Neuron (in vitro differentiated cells): ENCODE measurements around the gene LRRC4C.

Experiments
- H2AFZ ChIP-seq: one replicate; pipeline ENCODE4 v1.6.1; 2013; ENCODE audit warnings: low read depth, mild to moderate bottlenecking, inconsistent platforms, low read length, moderate library complexity
- H3K27me3 ChIP-seq: one replicate; pipeline ENCODE4 v1.6.1; 2013; ENCODE audit warnings: low read length; ENCODE audit not compliant: insufficient read depth
- H3K36me3 ChIP-seq: one replicate; pipeline ENCODE4 v1.6.1; 2013; ENCODE audit warnings: low read length; ENCODE audit not compliant: insufficient read depth
- H3K4me1 ChIP-seq: one replicate; pipeline ENCODE4 v1.6.1; 2013; ENCODE audit warnings: low read length; ENCODE audit not compliant: insufficient read depth
- H3K4me3 ChIP-seq: 2 replicates; pipeline ENCODE4 v1.5.1; 2013; ENCODE audit warnings: mild to moderate bottlenecking, low read length, moderate library complexity
- H3K9me3 ChIP-seq: one replicate; pipeline ENCODE4 v1.6.1; 2013; ENCODE audit warnings: low read length

LRRC4C gene

DNA sequence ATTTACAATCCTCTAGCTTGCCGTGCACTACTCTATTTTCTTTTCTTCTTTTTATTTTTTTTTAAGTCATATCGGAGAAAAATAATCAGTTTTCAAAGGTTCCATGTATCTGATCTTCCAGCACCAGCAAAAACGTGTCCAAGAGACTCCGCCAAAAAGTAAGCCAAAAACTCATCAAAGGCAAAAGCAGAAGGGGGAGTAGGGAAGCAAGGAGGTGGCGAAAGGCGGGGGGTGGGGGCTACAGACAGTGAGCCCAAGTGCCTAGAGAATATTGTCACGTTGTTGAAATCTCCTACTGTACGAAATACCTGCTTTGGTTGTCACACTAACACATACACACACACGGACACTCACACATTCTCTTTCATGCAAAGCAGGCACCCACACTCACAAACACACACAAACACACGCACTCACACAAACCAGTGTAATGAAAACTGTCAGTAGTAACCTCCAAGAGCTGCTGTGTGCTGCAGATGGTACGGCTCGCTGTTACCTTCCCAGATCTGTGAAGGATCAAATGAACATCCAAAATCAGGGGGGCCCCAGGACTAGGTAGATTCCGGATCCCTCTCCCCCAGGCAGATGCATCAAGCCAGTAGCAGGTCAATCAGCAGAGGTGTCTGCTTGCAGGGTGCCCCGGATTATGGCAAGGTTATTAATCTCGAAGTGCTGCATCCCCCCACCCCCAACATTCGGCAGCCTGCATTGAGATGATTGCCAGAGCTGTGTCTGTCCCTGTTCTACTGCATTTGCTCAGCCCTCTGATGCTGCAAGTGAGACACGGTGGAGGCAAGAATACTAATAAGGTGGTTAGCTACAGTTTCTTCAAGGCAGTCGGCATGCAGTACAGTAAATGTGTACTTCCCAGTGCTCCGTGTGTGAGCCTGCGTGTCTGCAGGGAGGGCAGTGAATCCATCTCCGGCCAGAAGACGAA lies at the start of gene LRRC4C:
TSS of gene LRRC4C (minus strand) at position 188 of the 937 bp plus-strand sequence.
- Histone ChIP-seq H3K4me1 (peaks cover 13% of the 10 kb centered on the region), H3K4me3 (no peak within 1 kb of the TSS), H3K9me3 (no peaks in the 10 kb centered on the region), H3K36me3 (no peaks in the 10 kb centered on the region), H3K27me3 (no peaks in the 10 kb centered on the region), H2AFZ (peak within 1 kb of the TSS; percentile 19)

GRCh38 chr11:41508121-41508520 lies 48.7 kb upstream of the LRRC4C start:
- no peak overlapping the region for H2AFZ ChIP-seq
- no peak overlapping the region for H3K4me3 ChIP-seq
- no peaks in the 10 kb centered on the region for H3K9me3 ChIP-seq
- H3K27me3 ChIP-seq, result no peaks in the 10 kb centered on the region
- H3K4me1 ChIP-seq, result peaks cover 3% of the 10 kb centered on the region
- H3K36me3 ChIP-seq, result no peaks in the 10 kb centered on the region

GRCh38 chr11:41499429-41499828 lies 40.0 kb upstream of the LRRC4C start:
- peaks cover 11% of the 10 kb centered on the region for H3K4me1 ChIP-seq
- H3K9me3 ChIP-seq, result no peaks in the 10 kb centered on the region
- H3K36me3 ChIP-seq, result no peaks in the 10 kb centered on the region
- H2AFZ ChIP-seq, result no peak overlapping the region
- no peak overlapping the region for H3K4me3 ChIP-seq
- H3K27me3 ChIP-seq, result no peaks in the 10 kb centered on the region

GRCh38 chr11:41498726-41499125 lies 39.3 kb upstream of the LRRC4C start:
- H3K36me3 ChIP-seq, result no peaks in the 10 kb centered on the region
- no peaks in the 10 kb centered on the region for H3K27me3 ChIP-seq
- H2AFZ ChIP-seq, result no peak overlapping the region
- peaks cover 11% of the 10 kb centered on the region for H3K4me1 ChIP-seq
- H3K9me3 ChIP-seq, result no peaks in the 10 kb centered on the region
- no peak overlapping the region for H3K4me3 ChIP-seq

DNA sequence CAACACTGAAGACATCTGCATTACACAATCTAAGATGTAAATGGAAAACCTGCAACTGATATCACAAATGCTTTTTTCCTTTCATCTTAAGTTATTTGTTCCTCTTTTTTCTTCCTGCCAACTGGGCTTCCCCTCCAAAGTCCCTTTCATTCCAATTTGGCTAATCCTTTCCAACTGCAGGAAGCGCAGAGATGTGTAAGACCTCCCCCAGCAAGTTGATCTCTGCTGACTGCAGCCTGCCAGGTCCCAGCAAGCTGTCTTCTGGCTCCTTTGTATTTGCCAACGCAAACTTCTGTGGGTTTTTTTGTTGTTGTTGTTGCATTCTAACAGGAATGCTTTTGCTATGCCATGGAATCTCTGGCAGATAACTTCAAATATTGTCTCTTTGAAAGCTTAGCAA lies 38.5 kb upstream of the LRRC4C start:
- Histone ChIP-seq H3K27me3 (no peaks in the 10 kb centered on the region), H2AFZ (peak overlapping the region; percentile 46), H3K4me3 (no peak overlapping the region), H3K4me1 (peaks cover 11% of the 10 kb centered on the region), H3K9me3 (no peaks in the 10 kb centered on the region), H3K36me3 (no peaks in the 10 kb centered on the region)

GRCh38 chr11:41494716-41495115 lies 35.3 kb upstream of the LRRC4C start:
- Histone ChIP-seq H3K4me3 (no peak overlapping the region), H2AFZ (no peak overlapping the region), H3K9me3 (no peaks in the 10 kb centered on the region), H3K36me3 (no peaks in the 10 kb centered on the region), H3K4me1 (peaks cover 11% of the 10 kb centered on the region), H3K27me3 (no peaks in the 10 kb centered on the region)

- H3K9me3 ChIP-seq, result no peaks in the 10 kb centered on the region
- H2AFZ ChIP-seq, result peak overlapping the region; percentile 81
- H3K36me3 ChIP-seq, result no peaks in the 10 kb centered on the region
- no peaks in the 10 kb centered on the region for H3K4me1 ChIP-seq
- H3K27me3 ChIP-seq, result no peaks in the 10 kb centered on the region
- H3K4me3 ChIP-seq, result no peak overlapping the region
These were observed 27.0 kb upstream of the LRRC4C start for GRCh38 chr11:41486424-41486823.

DNA sequence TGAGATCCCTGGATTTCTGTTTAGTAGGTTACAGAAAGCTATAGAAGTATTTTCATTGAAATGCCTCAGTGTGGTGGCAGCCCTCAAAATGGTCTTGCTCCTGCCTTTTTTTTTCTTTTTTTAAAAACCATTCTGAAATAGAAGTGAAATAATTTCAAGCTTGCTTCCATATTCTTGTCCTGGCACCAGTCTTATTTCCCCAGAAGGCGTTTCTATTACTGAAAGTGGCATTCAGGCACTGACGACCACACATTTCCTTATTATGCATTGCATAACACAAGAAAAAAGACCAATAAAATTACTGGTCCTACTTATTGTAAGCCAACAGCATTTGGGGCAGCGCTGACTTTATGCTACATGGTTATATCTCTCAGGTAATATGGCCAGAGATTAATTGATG lies 24.5 kb upstream of the LRRC4C start:
- Histone ChIP-seq H3K4me3 (no peak overlapping the region), H3K27me3 (no peaks in the 10 kb centered on the region), H3K4me1 (no peaks in the 10 kb centered on the region), H3K36me3 (no peaks in the 10 kb centered on the region), H3K9me3 (no peaks in the 10 kb centered on the region), H2AFZ (no peak overlapping the region)

DNA sequence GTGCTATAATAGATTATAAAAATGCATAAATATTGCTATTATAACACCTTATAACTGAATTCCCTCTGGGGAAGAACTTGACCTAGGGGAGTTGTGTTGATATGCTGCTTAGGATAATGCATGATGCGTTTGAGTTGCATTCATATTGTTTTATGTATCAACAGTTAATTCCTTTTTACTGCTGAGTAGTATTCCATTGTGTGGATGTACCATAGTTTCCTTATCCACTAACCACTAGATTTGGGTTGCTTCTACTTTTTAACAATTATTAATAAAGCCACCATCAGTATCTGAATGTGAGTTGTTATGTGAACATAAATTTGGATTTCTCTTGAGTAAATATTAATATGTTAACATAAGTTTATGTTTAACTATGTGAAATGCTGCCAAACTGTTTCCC lies 19.7 kb upstream of the LRRC4C start:
- Histone ChIP-seq H3K36me3 (no peaks in the 10 kb centered on the region), H3K4me1 (no peaks in the 10 kb centered on the region), H3K9me3 (no peaks in the 10 kb centered on the region), H3K4me3 (no peak overlapping the region), H2AFZ (no peak overlapping the region), H3K27me3 (no peaks in the 10 kb centered on the region)

- H3K9me3 ChIP-seq, result no peaks in the 10 kb centered on the region
- H2AFZ ChIP-seq, result no peak overlapping the region
- H3K27me3 ChIP-seq, result no peaks in the 10 kb centered on the region
- peaks cover 8% of the 10 kb centered on the region for H3K4me1 ChIP-seq
- no peak overlapping the region for H3K4me3 ChIP-seq
- no peaks in the 10 kb centered on the region for H3K36me3 ChIP-seq
These were observed 1.7 kb upstream of the LRRC4C start for GRCh38 chr11:41461057-41461681.

DNA sequence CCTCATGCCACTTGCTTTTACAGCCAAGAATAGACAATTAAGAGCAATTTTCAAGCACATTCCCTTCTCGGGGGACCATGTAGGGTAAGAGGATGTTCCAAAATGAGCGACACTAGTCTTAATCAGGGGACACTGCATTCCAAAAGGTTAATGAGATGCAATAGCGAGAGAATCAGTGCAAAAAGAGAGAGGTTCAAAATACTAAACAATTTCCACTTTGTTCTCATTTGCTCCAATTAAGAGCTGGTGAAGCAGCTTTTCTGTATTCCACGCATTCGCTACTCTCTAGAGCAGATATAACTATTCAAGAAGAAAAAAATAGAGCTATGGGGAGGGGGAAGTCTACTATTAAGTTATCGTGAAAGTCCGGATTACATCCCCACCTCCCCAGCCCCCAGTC lies 811 bp downstream of the LRRC4C start:
- no peaks in the 10 kb centered on the region for H3K36me3 ChIP-seq
- H3K9me3 ChIP-seq, result no peaks in the 10 kb centered on the region

DNA sequence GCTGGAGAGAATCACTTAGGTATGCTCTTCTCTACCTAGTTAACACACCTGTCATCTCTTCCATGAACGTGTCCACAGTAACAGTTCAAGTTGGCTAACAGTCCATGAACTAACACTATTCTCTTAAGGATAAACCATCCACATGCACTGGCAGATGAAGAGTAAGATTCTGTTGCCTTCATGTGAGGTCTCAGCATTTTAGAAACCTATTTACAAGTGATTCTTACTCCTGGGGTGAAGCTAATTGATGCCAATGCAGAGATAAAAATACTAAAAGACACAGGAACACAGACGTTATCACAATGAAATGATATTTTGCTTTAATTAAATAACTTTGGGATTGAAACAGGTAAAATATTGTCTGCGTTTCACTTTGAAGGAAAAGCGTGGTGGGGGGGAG lies 1.3 kb downstream of the LRRC4C start:
- no peaks in the 10 kb centered on the region for H3K27me3 ChIP-seq
- peaks cover 22% of the 10 kb centered on the region for H3K4me1 ChIP-seq
- no peaks in the 10 kb centered on the region for H3K9me3 ChIP-seq
- no peaks in the 10 kb centered on the region for H3K36me3 ChIP-seq
- H2AFZ ChIP-seq, result peak overlapping the region; percentile 5
- H3K4me3 ChIP-seq, result no peak overlapping the region

More for the DNA sequence above, 811 bp downstream of the LRRC4C start:
- Histone ChIP-seq H3K4me3 (no peak overlapping the region), H3K27me3 (no peaks in the 10 kb centered on the region), H3K4me1 (peaks cover 21% of the 10 kb centered on the region), H2AFZ (peak overlapping the region; percentile 19)

- Histone ChIP-seq H3K9me3 (no peaks in the 10 kb centered on the region), H3K36me3 (no peaks in the 10 kb centered on the region), H3K27me3 (no peaks in the 10 kb centered on the region), H2AFZ (peak overlapping the region; percentile 87), H3K4me3 (no peak overlapping the region), H3K4me1 (peaks cover 22% of the 10 kb centered on the region)
These were observed 2.0 kb downstream of the LRRC4C start for GRCh38 chr11:41457216-41458014.
